ENCODE data around the gene SMTNL1. TPM values are rescaled to one million over a fixed set of nuclear protein-coding genes. Genes with fewer than 3 reads are reported as not detected.

Gene SMTNL1
- total RNA-seq, 3 donors from 2014 or later = not detected

GRCh38 chr11:57493507-57494503 lies 43.6 kb upstream of the SMTNL1 start:
- Histone ChIP-seq H3K9me3 (no peaks in the 10 kb centered on the region), H3K4me3 (no peak overlapping the region), H3K36me3 (ENCODE audit: low read depth) (no peaks in the 10 kb centered on the region), H3K4me1 (ENCODE audit: low read depth) (no peaks in the 10 kb centered on the region)
- DNase-seq = peak in 2 of 3 donors; percentile 74 to 77
- intact Hi-C loops (cut with DNase I, micrococcal nuclease) = loop anchor here (5.0 kb wide), 1 partner anchor 33 kb away; no protein-coding TSS in a partner anchor
- ATAC-seq = peak; percentile 88
- peak; percentile 84 for TF ChIP-seq CTCF (IDR thresholded peaks at IDR 0.05)

GRCh38 chr11:57496109-57496820 lies 41.1 kb upstream of the SMTNL1 start:
- H3K9me3 ChIP-seq = no peaks in the 10 kb centered on the region
- no peak for DNase-seq
- H3K4me3 ChIP-seq = no peak overlapping the region
- TF ChIP-seq CTCF (IDR thresholded peaks at IDR 0.05) = no peak
- intact Hi-C loops (cut with DNase I, micrococcal nuclease) = no loop called here
- H3K36me3 ChIP-seq (ENCODE audit: low read depth) = no peaks in the 10 kb centered on the region
- H3K4me1 ChIP-seq (ENCODE audit: low read depth) = peaks cover 5% of the 10 kb centered on the region
- no peak for ATAC-seq

- DNase-seq = no peak
- intact Hi-C loops (cut with DNase I, micrococcal nuclease) = no loop called here
- Histone ChIP-seq H3K36me3 (ENCODE audit: low read depth) (no peaks in the 10 kb centered on the region), H3K4me3 (no peak overlapping the region), H3K9me3 (no peaks in the 10 kb centered on the region), H3K4me1 (ENCODE audit: low read depth) (peaks cover 5% of the 10 kb centered on the region)
- ATAC-seq = no peak
- TF ChIP-seq CTCF (IDR thresholded peaks at IDR 0.05) = no peak
These were observed 39.8 kb upstream of the SMTNL1 start for GRCh38 chr11:57497303-57498247.

- no peak overlapping the region for H3K4me3 ChIP-seq
These were observed 38.9 kb upstream of the SMTNL1 start for GRCh38 chr11:57498540-57498939.

More at GRCh38 chr11:57498540-57498939, 38.9 kb upstream of the SMTNL1 start:
- H3K4me1 ChIP-seq (ENCODE audit: low read depth) = peaks cover 5% of the 10 kb centered on the region
- intact Hi-C loops (cut with DNase I, micrococcal nuclease) = no loop called here
- no peak for TF ChIP-seq CTCF (IDR thresholded peaks at IDR 0.05)
- DNase-seq (no peak), ATAC-seq (no peak)
- no peaks in the 10 kb centered on the region for H3K36me3 ChIP-seq (ENCODE audit: low read depth)
- H3K9me3 ChIP-seq = no peaks in the 10 kb centered on the region
